ENCODE data around the gene GOLPH3.

Gene GOLPH3

GRCh38 chr5:32159328-32160072 is 14.6 kb downstream of the GOLPH3 start:
- no peak for TF ChIP-seq CTCF (IDR thresholded peaks at IDR 0.05; ENCODE audit: low read length, missing control alignments)
- H3K4me3 ChIP-seq (replicated peaks; ENCODE audit: low read depth, low read length): no peak overlapping the region
- no peak for DNase-seq (ENCODE audit: low read depth)

DNA sequence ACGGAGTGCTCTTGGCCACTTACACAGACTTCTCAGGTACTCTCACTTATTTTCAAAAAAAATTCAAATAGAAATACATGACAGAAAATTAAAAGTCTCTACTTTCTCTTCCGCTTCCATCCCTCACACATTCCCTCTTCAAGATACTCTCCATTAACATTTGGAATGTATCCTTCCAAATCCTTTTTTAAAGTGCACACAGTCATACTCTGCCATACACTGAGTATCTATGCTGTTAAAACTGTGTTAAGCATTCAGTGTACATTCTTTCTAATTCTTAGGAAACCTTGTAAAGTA is 15.5 kb downstream of the GOLPH3 start:
- no peak overlapping the region for H3K4me3 ChIP-seq (replicated peaks; ENCODE audit: low read depth, low read length)
- DNase-seq (ENCODE audit: low read depth): no peak
- no peak for TF ChIP-seq CTCF (IDR thresholded peaks at IDR 0.05; ENCODE audit: low read length, missing control alignments)

- no peak for TF ChIP-seq CTCF (IDR thresholded peaks at IDR 0.05; ENCODE audit: low read length, missing control alignments)
- DNase-seq (ENCODE audit: low read depth): no peak
- H3K4me3 ChIP-seq (replicated peaks; ENCODE audit: low read depth, low read length): no peak overlapping the region
Observed at GRCh38 chr5:32157078-32157477, 17.0 kb downstream of the GOLPH3 start.

- no peak for DNase-seq (ENCODE audit: low read depth)
- H3K4me3 ChIP-seq (replicated peaks; ENCODE audit: low read depth, low read length): no peak overlapping the region
- no peak for TF ChIP-seq CTCF (IDR thresholded peaks at IDR 0.05; ENCODE audit: low read length, missing control alignments)
Observed at GRCh38 chr5:32156635-32157034, 17.5 kb downstream of the GOLPH3 start.

DNA sequence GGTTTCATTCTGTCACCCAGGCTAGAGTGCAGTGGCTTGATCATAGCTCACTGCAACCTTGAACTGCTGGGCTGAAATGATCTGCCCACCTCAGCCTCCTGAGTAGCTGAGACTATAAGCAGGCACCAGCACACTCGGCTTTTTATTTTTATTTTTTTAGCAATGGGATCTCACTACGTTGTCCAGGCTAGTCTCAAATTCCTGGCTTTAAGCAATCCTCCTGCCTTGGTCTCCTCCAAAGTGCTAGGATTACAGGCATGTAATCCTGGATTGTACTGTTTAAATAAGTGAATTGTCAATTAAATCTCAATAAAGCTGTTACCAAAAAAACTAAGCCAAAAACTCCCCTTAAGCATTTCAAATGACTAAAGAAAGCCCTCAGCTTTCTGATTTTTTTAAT is 18.9 kb downstream of the GOLPH3 start:
- DNase-seq (ENCODE audit: low read depth): no peak
- H3K4me3 ChIP-seq (replicated peaks; ENCODE audit: low read depth, low read length): no peak overlapping the region
- no peak for TF ChIP-seq CTCF (IDR thresholded peaks at IDR 0.05; ENCODE audit: low read length, missing control alignments)

DNA sequence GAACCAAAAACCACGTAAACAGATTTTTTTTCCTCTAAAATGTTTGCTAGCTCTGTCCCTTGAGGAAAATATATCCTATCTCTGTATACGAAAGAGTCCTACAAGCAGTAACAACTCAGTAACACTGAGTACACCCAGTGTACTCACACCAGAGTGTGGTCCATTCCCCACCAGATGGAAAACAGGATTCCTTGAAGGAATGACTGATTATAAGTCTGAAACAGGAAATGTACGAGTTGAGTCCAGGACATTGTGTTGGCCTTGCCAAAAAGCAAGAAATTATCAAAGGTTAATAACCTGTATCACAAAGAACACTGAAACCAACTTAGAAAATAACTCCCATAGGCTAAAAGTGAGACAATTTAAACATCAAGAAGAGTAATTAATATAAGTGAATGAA is 20.4 kb downstream of the GOLPH3 start:
- DNase-seq (ENCODE audit: low read depth): peak; percentile 61
- no peak for TF ChIP-seq CTCF (IDR thresholded peaks at IDR 0.05; ENCODE audit: low read length, missing control alignments)
- no peak overlapping the region for H3K4me3 ChIP-seq (replicated peaks; ENCODE audit: low read depth, low read length)

- no peak for DNase-seq (ENCODE audit: low read depth)
- TF ChIP-seq CTCF (IDR thresholded peaks at IDR 0.05; ENCODE audit: low read length, missing control alignments): no peak
Observed at GRCh38 chr5:32151198-32151597, 22.9 kb downstream of the GOLPH3 start.

More at GRCh38 chr5:32151198-32151597, 22.9 kb downstream of the GOLPH3 start:
- no peak overlapping the region for H3K4me3 ChIP-seq (replicated peaks; ENCODE audit: low read depth, low read length)

Measured in fibroblast of pulmonary artery (primary cell).